Measurements from ENCODE around the gene YPEL2.

DNA sequence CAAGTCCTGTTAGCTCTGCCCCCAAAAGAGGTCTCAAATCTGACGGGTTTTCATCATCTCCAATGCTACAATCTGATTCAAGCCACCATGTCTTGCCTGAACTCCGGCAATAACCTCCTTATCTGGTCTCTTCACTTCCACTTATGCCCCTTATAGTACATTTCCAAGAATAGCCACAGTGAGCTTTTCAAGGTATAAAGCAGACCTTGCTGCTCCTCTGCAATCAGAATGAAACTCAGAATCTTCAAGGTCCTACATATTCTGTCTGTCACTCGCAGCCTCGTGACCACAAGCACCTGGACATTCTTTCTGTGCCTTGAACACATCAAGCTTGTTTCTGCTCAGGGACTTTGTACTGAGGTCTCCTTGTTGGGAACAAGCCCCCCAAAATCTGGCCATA is 84.7 kb downstream of the YPEL2 start:
- TF ChIP-seq, protein P1, sequence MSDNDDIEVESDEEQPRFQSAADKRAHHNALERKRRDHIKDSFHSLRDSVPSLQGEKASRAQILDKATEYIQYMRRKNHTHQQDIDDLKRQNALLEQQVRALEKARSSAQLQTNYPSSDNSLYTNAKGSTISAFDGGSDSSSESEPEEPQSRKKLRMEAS (CRISPR knock-in tag; IDR thresholded peaks at IDR 0.05): no peak
- TF ChIP-seq ELF4 (CRISPR knock-in tag; IDR thresholded peaks at IDR 0.05; ENCODE audit: low read depth): no peak
- TF ChIP-seq, protein P2, sequence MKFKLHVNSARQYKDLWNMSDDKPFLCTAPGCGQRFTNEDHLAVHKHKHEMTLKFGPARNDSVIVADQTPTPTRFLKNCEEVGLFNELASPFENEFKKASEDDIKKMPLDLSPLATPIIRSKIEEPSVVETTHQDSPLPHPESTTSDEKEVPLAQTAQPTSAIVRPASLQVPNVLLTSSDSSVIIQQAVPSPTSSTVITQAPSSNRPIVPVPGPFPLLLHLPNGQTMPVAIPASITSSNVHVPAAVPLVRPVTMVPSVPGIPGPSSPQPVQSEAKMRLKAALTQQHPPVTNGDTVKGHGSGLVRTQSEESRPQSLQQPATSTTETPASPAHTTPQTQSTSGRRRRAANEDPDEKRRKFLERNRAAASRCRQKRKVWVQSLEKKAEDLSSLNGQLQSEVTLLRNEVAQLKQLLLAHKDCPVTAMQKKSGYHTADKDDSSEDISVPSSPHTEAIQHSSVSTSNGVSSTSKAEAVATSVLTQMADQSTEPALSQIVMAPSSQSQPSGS (CRISPR knock-in tag; IDR thresholded peaks at IDR 0.05; ENCODE audit: borderline replicate concordance, low read depth): no peak
- no peak for TF ChIP-seq ZBTB43 (CRISPR knock-in tag; IDR thresholded peaks at IDR 0.05)
- no peak for TF ChIP-seq ZBTB21 (CRISPR knock-in tag; IDR thresholded peaks at IDR 0.05; ENCODE audit: borderline replicate concordance)
- TF ChIP-seq, protein P3, sequence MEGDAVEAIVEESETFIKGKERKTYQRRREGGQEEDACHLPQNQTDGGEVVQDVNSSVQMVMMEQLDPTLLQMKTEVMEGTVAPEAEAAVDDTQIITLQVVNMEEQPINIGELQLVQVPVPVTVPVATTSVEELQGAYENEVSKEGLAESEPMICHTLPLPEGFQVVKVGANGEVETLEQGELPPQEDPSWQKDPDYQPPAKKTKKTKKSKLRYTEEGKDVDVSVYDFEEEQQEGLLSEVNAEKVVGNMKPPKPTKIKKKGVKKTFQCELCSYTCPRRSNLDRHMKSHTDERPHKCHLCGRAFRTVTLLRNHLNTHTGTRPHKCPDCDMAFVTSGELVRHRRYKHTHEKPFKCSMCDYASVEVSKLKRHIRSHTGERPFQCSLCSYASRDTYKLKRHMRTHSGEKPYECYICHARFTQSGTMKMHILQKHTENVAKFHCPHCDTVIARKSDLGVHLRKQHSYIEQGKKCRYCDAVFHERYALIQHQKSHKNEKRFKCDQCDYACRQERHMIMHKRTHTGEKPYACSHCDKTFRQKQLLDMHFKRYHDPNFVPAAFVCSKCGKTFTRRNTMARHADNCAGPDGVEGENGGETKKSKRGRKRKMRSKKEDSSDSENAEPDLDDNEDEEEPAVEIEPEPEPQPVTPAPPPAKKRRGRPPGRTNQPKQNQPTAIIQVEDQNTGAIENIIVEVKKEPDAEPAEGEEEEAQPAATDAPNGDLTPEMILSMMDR (IDR thresholded peaks at IDR 0.05): no peak
- TF ChIP-seq CREB1 (CRISPR knock-in tag; IDR thresholded peaks at IDR 0.05): no peak
- TF ChIP-seq NR1H2 (CRISPR knock-in tag; IDR thresholded peaks at IDR 0.05): no peak
- TF ChIP-seq E2F5 (CRISPR knock-in tag; IDR thresholded peaks at IDR 0.05): no peak
- no peak for TF ChIP-seq CBFB (CRISPR knock-in tag; IDR thresholded peaks at IDR 0.05; ENCODE audit: low read depth)
- no peak for TF ChIP-seq IRF2 (CRISPR knock-in tag; IDR thresholded peaks at IDR 0.05; ENCODE audit: borderline replicate concordance, low read depth)

Measured in WTC11 (cell line).